Vagina (tissue), 2 donors: ENCODE measurements around the gene CST7.

ENCODE experiments used
- POLR2A ChIP-seq, 2 donors: fragments of 450-650 bp; IDR thresholded peaks; one replicate each; pipeline ENCODE4 v1.6.1; 2017; ENCODE audit warnings: antibody characterized with exemption in 2 of 2, mild to moderate bottlenecking in 2 of 2, moderate library complexity in 2 of 2
- POLR2AphosphoS5 ChIP-seq, 2 donors: sonication (generic); formaldehyde crosslinking; IDR thresholded peaks; one replicate each; pipeline ENCODE4 v1.9.0; 2017; ENCODE audit warnings: antibody characterized with exemption in 2 of 2, mild to moderate bottlenecking in 2 of 2, low read depth in 1 of 2; ENCODE audit not compliant: insufficient read depth in 1 of 2
- TF ChIP-seq, protein P1 (sequence below), 3 experiments: fragments of 450-650 bp in 2 of 3; fragments of 200-600 bp in 1 of 3; sonication (generic) in 1 of 3; IDR thresholded peaks; one replicate each; pipeline ENCODE4 v1.5.1; 2017 to 2019; ENCODE audit warnings: antibody characterized with exemption in 3 of 3, mild to moderate bottlenecking in 2 of 3, moderate library complexity in 2 of 3

DNA sequence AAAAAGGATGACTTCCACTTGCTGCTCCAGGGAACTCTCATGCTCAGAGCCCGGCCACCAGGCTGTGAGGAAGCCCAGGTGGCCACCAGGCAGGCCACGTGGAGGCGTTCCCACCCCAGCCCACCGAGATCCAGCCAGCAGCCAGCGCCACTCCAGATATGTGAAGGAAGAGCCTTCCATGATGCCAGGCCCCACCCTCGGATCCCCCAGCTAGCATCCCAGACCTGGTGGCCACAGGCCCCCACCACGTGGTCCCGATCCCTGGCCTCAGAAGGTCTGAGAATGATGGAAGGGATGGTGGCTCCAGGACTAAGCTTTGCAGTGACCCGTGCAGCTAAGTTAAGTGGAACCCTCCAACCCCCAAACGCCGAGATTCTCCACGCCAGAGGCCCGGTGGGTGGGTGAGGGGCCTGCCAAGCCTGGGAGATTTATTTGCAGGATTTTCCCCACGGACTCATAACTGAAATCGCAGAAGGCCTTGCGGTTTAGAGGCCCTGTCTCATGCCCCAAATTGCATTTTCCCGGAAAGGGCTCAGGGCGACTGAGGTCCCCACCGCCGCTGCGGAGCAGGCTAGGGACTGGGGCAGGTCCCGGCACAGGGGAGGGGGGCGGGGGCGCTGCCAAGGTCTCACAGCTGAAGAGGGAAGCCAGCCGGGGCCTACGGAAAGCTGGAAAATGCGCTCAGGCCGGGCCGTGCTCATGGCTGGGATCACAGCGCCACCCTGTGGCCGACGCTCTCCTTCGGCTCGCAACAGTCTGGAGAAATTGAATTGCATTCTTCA, 31.1 kb upstream of the CST7 start:
- TF ChIP-seq POLR2AphosphoS5 (IDR thresholded peaks at IDR 0.05; ENCODE audit: insufficient read depth in 1 of 2, low read depth in 1 of 2) = no peak
- TF ChIP-seq, protein P1, sequence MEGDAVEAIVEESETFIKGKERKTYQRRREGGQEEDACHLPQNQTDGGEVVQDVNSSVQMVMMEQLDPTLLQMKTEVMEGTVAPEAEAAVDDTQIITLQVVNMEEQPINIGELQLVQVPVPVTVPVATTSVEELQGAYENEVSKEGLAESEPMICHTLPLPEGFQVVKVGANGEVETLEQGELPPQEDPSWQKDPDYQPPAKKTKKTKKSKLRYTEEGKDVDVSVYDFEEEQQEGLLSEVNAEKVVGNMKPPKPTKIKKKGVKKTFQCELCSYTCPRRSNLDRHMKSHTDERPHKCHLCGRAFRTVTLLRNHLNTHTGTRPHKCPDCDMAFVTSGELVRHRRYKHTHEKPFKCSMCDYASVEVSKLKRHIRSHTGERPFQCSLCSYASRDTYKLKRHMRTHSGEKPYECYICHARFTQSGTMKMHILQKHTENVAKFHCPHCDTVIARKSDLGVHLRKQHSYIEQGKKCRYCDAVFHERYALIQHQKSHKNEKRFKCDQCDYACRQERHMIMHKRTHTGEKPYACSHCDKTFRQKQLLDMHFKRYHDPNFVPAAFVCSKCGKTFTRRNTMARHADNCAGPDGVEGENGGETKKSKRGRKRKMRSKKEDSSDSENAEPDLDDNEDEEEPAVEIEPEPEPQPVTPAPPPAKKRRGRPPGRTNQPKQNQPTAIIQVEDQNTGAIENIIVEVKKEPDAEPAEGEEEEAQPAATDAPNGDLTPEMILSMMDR (IDR thresholded peaks at IDR 0.05) = peak; percentile 37 to 83 (median 71)
- no peak for TF ChIP-seq POLR2A (IDR thresholded peaks at IDR 0.05)
